SK-N-SH (cell line): ENCODE measurements around the gene LRP1-AS. TPM values are rescaled to one million over a fixed set of nuclear protein-coding genes. Genes with fewer than 3 reads are reported as not detected.

Experiments
- CTCF ChIA-PET: fragments of 300-600, 350-600 bp; formaldehyde crosslinking; extraction: SDS; loops from one replicate; lab custom pipeline; 2021; lab: Yijun Ruan, JAX
- POLR2A ChIA-PET: fragments of 350-600 bp; sonication (Branson Sonifier 250); formaldehyde crosslinking; extraction: SDS; loops from one replicate; lab custom pipeline; 2020; ENCODE audit warnings: antibody characterized with exemption, inconsistent platforms; lab: Yijun Ruan, JAX
- DNase-seq: peaks from one replicate; pipeline ENCODE4 v3.0.0; 2012
- H2AFZ ChIP-seq: fragments of 200-600 bp; sonication (generic); 2 replicates; pipeline ENCODE4 v1.8.1; 2016; ENCODE audit warnings: antibody characterized with exemption, mild to moderate bottlenecking, low read depth
- H3F3A ChIP-seq: fragments of 200-600 bp; sonication (generic); replicated peaks from 2 replicates; pipeline ENCODE3; 2016; ENCODE audit warnings: antibody characterized with exemption, mild to moderate bottlenecking; ENCODE audit not compliant: insufficient read depth
- H3K27ac ChIP-seq, 2 experiments: fragments of 200-500 bp in 1 of 2; fragments of 200-600 bp in 1 of 2; sonication (Bioruptor generic) in 1 of 2; sonication (generic), shearing (Covaris generic) in 1 of 2; 2 replicates each; pipeline versions ENCODE4 v1.5.1 to v1.6.1; 2014 to 2016; ENCODE audit warnings: low read depth in 2 of 2, inconsistent platforms in 1 of 2, low read length in 1 of 2, mild to moderate bottlenecking in 1 of 2, mixed read lengths in 1 of 2
- H3K27me3 ChIP-seq: fragments of 200-600 bp; sonication (generic), shearing (Covaris generic); 2 replicates; pipeline ENCODE4 v1.6.1; 2016; ENCODE audit warnings: mixed run types; ENCODE audit not compliant: insufficient read depth
- H3K36me3 ChIP-seq, 2 experiments: fragments of 200-500 bp in 1 of 2; fragments of 200-600 bp in 1 of 2; sonication (Bioruptor generic) in 1 of 2; sonication (generic) in 1 of 2; replicated peaks in 1 of 2; 2 replicates each; pipeline versions ENCODE3 to v1.5.1; 2014 to 2016; ENCODE audit warnings: low read length in 1 of 2, mild to moderate bottlenecking in 1 of 2; ENCODE audit not compliant: insufficient read depth in 2 of 2, control insufficient read depth in 1 of 2
- H3K4me1 ChIP-seq, 2 experiments: fragments of 200-500 bp in 1 of 2; fragments of 200-600 bp in 1 of 2; sonication (Bioruptor generic) in 1 of 2; sonication (generic), shearing (Covaris generic) in 1 of 2; 2 replicates each; pipeline versions ENCODE4 v1.5.1 to v1.6.1; 2014 to 2016; ENCODE audit warnings: low read depth in 1 of 2, low read length in 1 of 2, mixed run types in 1 of 2; ENCODE audit not compliant: insufficient read depth in 2 of 2, control insufficient read depth in 1 of 2
- H3K4me2 ChIP-seq: fragments of 200-600 bp; sonication (generic), shearing (Covaris generic); 2 replicates; pipeline ENCODE4 v1.6.1; 2017; ENCODE audit warnings: mixed run types
- H3K4me3 ChIP-seq, 2 experiments: fragments of 200-500 bp in 1 of 2; fragments of 200-600 bp in 1 of 2; sonication (Bioruptor generic) in 1 of 2; sonication (generic), shearing (Covaris generic) in 1 of 2; 2 replicates each; pipeline versions ENCODE4 v1.5.1 to v1.8.1; 2014 to 2016; ENCODE audit warnings: low read depth in 2 of 2, inconsistent platforms in 1 of 2, low read length in 1 of 2, mild to moderate bottlenecking in 1 of 2, mixed read lengths in 1 of 2, moderate library complexity in 1 of 2
- H3K79me2 ChIP-seq: fragments of 200-600 bp; sonication (generic); 2 replicates; pipeline ENCODE4 v1.8.1; 2017; ENCODE audit warnings: mild to moderate bottlenecking; ENCODE audit not compliant: insufficient read depth
- H3K9ac ChIP-seq: fragments of 200-600 bp; sonication (generic); 2 replicates; pipeline ENCODE4 v1.6.1; 2017; ENCODE audit warnings: mixed run types
- H3K9me2 ChIP-seq: fragments of 200-600 bp; sonication (generic); 2 replicates; pipeline ENCODE4 v1.6.1; 2017; ENCODE audit warnings: mixed run types
- H3K9me3 ChIP-seq: fragments of 200-600 bp; sonication (generic); 2 replicates; pipeline ENCODE4 v1.6.1; 2017; ENCODE audit warnings: mixed run types, mild to moderate bottlenecking, moderate library complexity
- H4K20me1 ChIP-seq: fragments of 200-600 bp; sonication (generic); 2 replicates; pipeline ENCODE4 v1.6.1; 2017; ENCODE audit warnings: mild to moderate bottlenecking, mixed run types; ENCODE audit not compliant: insufficient read depth
- ELF1 ChIP-seq: IDR thresholded peaks from 2 replicates; pipeline ENCODE4 v1.4.0; 2012
- EP300 ChIP-seq, 2 experiments: IDR thresholded peaks; 2 replicates each; pipeline versions ENCODE4 v1.4.0 to v1.6.1; 2012; ENCODE audit warnings: borderline replicate concordance in 1 of 2, low read depth in 1 of 2, low read length in 1 of 2
- POLR2AphosphoS5 ChIP-seq: IDR thresholded peaks from 2 replicates; pipeline ENCODE4 v1.6.1; 2012; ENCODE audit warnings: low read depth, low read length
- RAD21 ChIP-seq: IDR thresholded peaks from 2 replicates; pipeline ENCODE4 v1.6.1; 2012; ENCODE audit warnings: mild to moderate bottlenecking, low read length
- RCOR1 ChIP-seq: fragments of 150-350 bp; IDR thresholded peaks from 2 replicates; pipeline ENCODE4 v1.6.1; 2017; ENCODE audit warnings: antibody characterized with exemption, low read length
- RFX5 ChIP-seq: IDR thresholded peaks from 2 replicates; pipeline ENCODE4 v1.6.1; 2012; ENCODE audit warnings: mild to moderate bottlenecking, improper control_type of control experiment, low read length
- SMC3 ChIP-seq: IDR thresholded peaks from 2 replicates; pipeline ENCODE4 v1.6.1; 2012; ENCODE audit warnings: low read depth, low read length, improper control_type of control experiment
- TEAD4 ChIP-seq: IDR thresholded peaks from 2 replicates; pipeline ENCODE4 v1.4.0; 2012; ENCODE audit warnings: mild to moderate bottlenecking, borderline replicate concordance; ENCODE audit not compliant: insufficient read depth
- USF2 ChIP-seq: fragments of 150-350 bp; IDR thresholded peaks from 2 replicates; pipeline ENCODE4 v1.6.1; 2017; ENCODE audit warnings: antibody characterized with exemption, low read length, low read depth, borderline replicate concordance
- WGBS: methylation state at CpG from one replicate; pipeline ENCODE4 v1.1.6; 2017; ENCODE audit warnings: low lambda C conversion rate; 5-methylcytosine and 5-hydroxymethylcytosine counted together
- polyA plus RNA-seq, 3 experiments: library from polyadenylated mRNA; depleted of rRNA; stranded (reverse); fragments of >200 nt; gene quantifications; 2 replicates each; pipeline ENCODE4 v1.2.3, GENCODE V29; 2012
- TF ChIP-seq, protein P1 (sequence below): IDR thresholded peaks from 2 replicates; pipeline ENCODE4 v1.4.0; 2012; ENCODE audit warnings: low read depth, borderline replicate concordance

The LRP1-AS gene
- polyA plus RNA-seq, 1 of the 3 experiments (the other 2 are of a cell fraction), result not detected

- H3K9ac ChIP-seq, result no peak overlapping the region
- H2AFZ ChIP-seq, result no peak overlapping the region
- H3K4me1 ChIP-seq, result peaks cover 0 to 2% of the 10 kb centered on the region in 2 experiments; a peak in 1 of 4 replicates
- POLR2A ChIA-PET, result no interaction called here
- 76% methylated on average over 7 of the region's 7 CpGs for WGBS
- no peaks in the 10 kb centered on the region for H3K9me3 ChIP-seq
- no peaks in the 10 kb centered on the region for H3F3A ChIP-seq
- TF ChIP-seq, protein P1, sequence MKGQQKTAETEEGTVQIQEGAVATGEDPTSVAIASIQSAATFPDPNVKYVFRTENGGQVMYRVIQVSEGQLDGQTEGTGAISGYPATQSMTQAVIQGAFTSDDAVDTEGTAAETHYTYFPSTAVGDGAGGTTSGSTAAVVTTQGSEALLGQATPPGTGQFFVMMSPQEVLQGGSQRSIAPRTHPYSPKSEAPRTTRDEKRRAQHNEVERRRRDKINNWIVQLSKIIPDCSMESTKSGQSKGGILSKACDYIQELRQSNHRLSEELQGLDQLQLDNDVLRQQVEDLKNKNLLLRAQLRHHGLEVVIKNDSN, result no peak
- TF ChIP-seq ELF1 (no peak), SMC3 (no peak), RFX5 (no peak), TEAD4 (no peak), RCOR1 (no peak), USF2 (no peak)
- no peak overlapping the region for H3K4me3 ChIP-seq
- no peak overlapping the region for H3K4me2 ChIP-seq
- CTCF ChIA-PET, result interaction anchor here (1.1 to 23.2 kb wide), 8 partner anchors 8 to 110 kb away, joined by 4 to 339 read pairs (median 7); partner anchors contain the start of genes NEMP1 and ZBTB39
- DNase-seq, result no peak
- H4K20me1 ChIP-seq, result no peaks in the 10 kb centered on the region
- no peaks in the 10 kb centered on the region for H3K27me3 ChIP-seq
- H3K79me2 ChIP-seq, result no peaks in the 10 kb centered on the region
- no peak overlapping the region for H3K27ac ChIP-seq
- no peaks in the 10 kb centered on the region for H3K9me2 ChIP-seq
- no peaks in the 10 kb centered on the region for H3K36me3 ChIP-seq
Measured at GRCh38 chr12:57103856-57104255, 43.6 kb downstream of the LRP1-AS start.

DNA sequence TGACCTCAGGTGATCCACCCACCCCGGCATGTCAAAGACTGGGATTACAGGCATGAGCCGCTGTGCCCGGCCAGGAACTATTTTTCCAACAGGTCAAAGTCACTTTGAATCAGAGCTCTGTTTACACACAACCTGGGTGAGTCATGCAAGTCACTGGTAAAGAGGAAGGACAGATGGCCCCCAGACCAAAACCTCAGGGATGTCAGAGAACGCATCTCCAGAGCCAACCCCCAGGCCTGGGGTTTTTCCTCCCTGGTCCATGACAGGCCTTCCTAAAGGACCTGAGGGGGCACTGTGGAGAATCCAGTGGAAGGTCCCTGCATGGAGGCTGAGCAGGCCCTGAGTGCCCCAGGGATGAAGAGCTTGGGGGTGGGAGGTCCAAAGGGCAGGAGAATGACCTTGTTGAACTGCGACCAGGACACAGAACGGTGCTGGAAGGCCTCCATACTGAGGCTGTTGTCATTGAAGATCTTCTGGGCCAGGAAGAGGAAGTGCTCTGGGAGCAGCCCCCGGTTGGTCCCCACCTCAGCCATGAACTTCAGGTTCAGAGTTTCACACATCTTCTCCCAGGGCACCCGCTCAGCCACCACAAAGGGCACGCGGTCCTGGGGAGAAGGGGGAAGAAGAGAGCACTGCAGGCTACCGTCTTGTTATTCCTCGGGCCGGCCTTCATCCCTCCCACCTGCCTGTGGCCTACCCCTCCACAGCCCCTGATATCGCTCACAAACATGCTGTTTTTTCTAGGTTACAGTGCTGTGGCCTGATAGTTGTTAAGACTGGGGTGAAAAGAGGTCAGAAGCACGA lies 45.3 kb downstream of the LRP1-AS start:
- no peaks in the 10 kb centered on the region for H3K79me2 ChIP-seq
- H3K9me3 ChIP-seq, result no peaks in the 10 kb centered on the region
- ChIA-PET POLR2A (interaction anchor here (0.6 kb wide), 1 partner anchor 28 kb away, joined by 5 read pairs; no protein-coding TSS in a partner anchor), CTCF (interaction anchor here (0.5 to 23.2 kb wide), 8 partner anchors 10 to 140 kb away, joined by 3 to 339 read pairs (median 4); partner anchors contain the start of gene NEMP1)
- no peak overlapping the region for H2AFZ ChIP-seq
- no peaks in the 10 kb centered on the region for H3K36me3 ChIP-seq
- no peaks in the 10 kb centered on the region for H3K27me3 ChIP-seq
- H3K4me2 ChIP-seq, result no peak overlapping the region
- no peaks in the 10 kb centered on the region for H4K20me1 ChIP-seq
- TF ChIP-seq POLR2AphosphoS5, result no peak
- TF ChIP-seq EP300 (IDR thresholded peaks at IDR 0.05; ENCODE audit: borderline replicate concordance in 1 of 2, low read depth in 1 of 2, low read length in 1 of 2), result no peak
- TF ChIP-seq, protein P1, result no peak
- TF ChIP-seq RAD21, result no peak
- no peak for TF ChIP-seq RCOR1
- no peak overlapping the region for H3K4me3 ChIP-seq
- no peaks in the 10 kb centered on the region for H3F3A ChIP-seq
- H3K27ac ChIP-seq, result no peak overlapping the region
- H3K4me1 ChIP-seq, result peaks cover 0 to 2% of the 10 kb centered on the region in 2 experiments; a peak in 1 of 4 replicates
- peak; percentile 40 for DNase-seq
- H3K9ac ChIP-seq, result no peak overlapping the region
- WGBS, result 79% methylated on average over 11 of the region's 15 CpGs
- H3K9me2 ChIP-seq, result no peaks in the 10 kb centered on the region
